Measurements from ENCODE around the gene FOXJ1. TPM values are rescaled to one million over a fixed set of nuclear protein-coding genes. Genes with fewer than 3 reads are reported as not detected.

The FOXJ1 gene
- total and polyA plus RNA-seq, 2 of the 13 experiments (the other 11 are each of a cell fraction or from before 2014, with no cell fraction given), result 0.98 to 1.6 TPM

GRCh38 chr17:76138234-76138895, 2.7 kb downstream of the FOXJ1 start (continued):
- TF ChIP-seq HNF1A (IDR thresholded peaks at IDR 0.05; ENCODE audit: low read depth), result peak; percentile 96
- TF ChIP-seq HNF1A (CRISPR knock-in tag; IDR thresholded peaks at IDR 0.05; ENCODE audit: borderline replicate concordance), result peak; percentile 99
- TF ChIP-seq ZBTB25 (CRISPR knock-in tag; IDR thresholded peaks at IDR 0.05), result peak; percentile 73; the same call in 1 of the 2 replicates
- TF ChIP-seq E2F5 (CRISPR knock-in tag; conservative IDR thresholded peaks at IDR 0.05), result 0 out of 2 replicates have a peak, but pooled peaks have one; percentile 16
- TF ChIP-seq ARID5B (CRISPR knock-in tag; IDR thresholded peaks at IDR 0.05), result peak; percentile 84
- no peak for TF ChIP-seq TRIM22 (IDR thresholded peaks at IDR 0.05)
- TF ChIP-seq POLR2G (IDR thresholded peaks at IDR 0.05; ENCODE audit: low read depth, low read length), result peak; percentile 55; the same call in 1 of the 2 replicates
- TF ChIP-seq MYNN (CRISPR knock-in tag; IDR thresholded peaks at IDR 0.05; ENCODE audit: low read depth), result peak; percentile 60; the same call in 1 of the 2 replicates
- peak; percentile 53; the same call in 1 of the 2 replicates for TF ChIP-seq THAP9 (CRISPR knock-in tag; IDR thresholded peaks at IDR 0.05; ENCODE audit: borderline replicate concordance)
- TF ChIP-seq ATM (IDR thresholded peaks at IDR 0.05; ENCODE audit: borderline replicate concordance), result no peak
- no peak for TF ChIP-seq ETV6 (CRISPR knock-in tag; conservative IDR thresholded peaks at IDR 0.05)
- peak; percentile 97 for TF ChIP-seq XRCC5 (optimal IDR thresholded peaks at IDR 0.05; ENCODE audit: low read length)
- TF ChIP-seq DRAP1 (CRISPR knock-in tag; IDR thresholded peaks at IDR 0.05), result peak; percentile 57; the same call in 1 of the 2 replicates
